ENCODE data around the gene CYSRT1.
A peak's percentile ranks its signal among the peaks of the same experiment; 100 is the strongest.

Gene CYSRT1

GRCh38 chr9:137220317-137221094 is 4.5 kb upstream of the CYSRT1 start:
- no peak overlapping the region for H3K4me3 ChIP-seq (ENCODE audit: low read depth, low read length)
- H3K27ac ChIP-seq (ENCODE audit: extremely low read depth, low read depth, low read length) = no peak overlapping the region
- CTCF ChIA-PET = interaction anchor here (0.7 kb wide), 2 partner anchors 40 to 321 kb away, joined by 3 read pairs; no protein-coding TSS in a partner anchor
- peaks cover 0 to 40% of the 10 kb centered on the region in 2 experiments; a peak in 1 of 3 replicates for H3K36me3 ChIP-seq (ENCODE audit: control insufficient read depth in 2 of 2, insufficient read depth in 1 of 2, low read length in 2 of 2)
- POLR2A ChIA-PET = interaction anchor here (1.0 to 17.2 kb wide), 5 partner anchors 12 to 93 kb away, joined by 3 to 304 read pairs (median 5); partner anchors contain the start of genes NDOR1, TMEM203, TPRN and TUBB4B
- peaks cover 4% of the 10 kb centered on the region for H3K4me1 ChIP-seq (ENCODE audit: control insufficient read depth, insufficient read depth, low read length)
- no peaks in the 10 kb centered on the region for H3K9me3 ChIP-seq (ENCODE audit: control insufficient read depth, insufficient read depth, low read depth, low read length)
- TF ChIP-seq ZNF561 (tag by site-specific recombination; IDR thresholded peaks at IDR 0.05; ENCODE audit: borderline replicate concordance) = no peak
- no peak for TF ChIP-seq KLF7 (tag by site-specific recombination; IDR thresholded peaks at IDR 0.05; ENCODE audit: borderline replicate concordance)
- TF ChIP-seq ZNF645 (tag by site-specific recombination; IDR thresholded peaks at IDR 0.05) = no peak
- TF ChIP-seq KLF10 (tag by site-specific recombination; IDR thresholded peaks at IDR 0.05) = no peak
- no peak for TF ChIP-seq ZNF292 (tag by site-specific recombination; IDR thresholded peaks at IDR 0.05; ENCODE audit: borderline replicate concordance, low read depth)
- no peak for TF ChIP-seq ZNF26 (tag by site-specific recombination; IDR thresholded peaks at IDR 0.05)
- TF ChIP-seq MYNN (tag by site-specific recombination; IDR thresholded peaks at IDR 0.05; ENCODE audit: borderline replicate concordance) = no peak
- no peak for TF ChIP-seq ZNF501 (tag by site-specific recombination; IDR thresholded peaks at IDR 0.05)
- TF ChIP-seq ZNF133 (tag by site-specific recombination; IDR thresholded peaks at IDR 0.05) = no peak
- 0 out of 2 replicates have a peak, but pooled peaks have one; percentile 21 for TF ChIP-seq ZEB2 (tag by site-specific recombination; IDR thresholded peaks at IDR 0.05)
- TF ChIP-seq ZNF76 (tag by site-specific recombination; IDR thresholded peaks at IDR 0.05; ENCODE audit: borderline replicate concordance, low read depth) = no peak
- TF ChIP-seq ZNF521 (tag by site-specific recombination; IDR thresholded peaks at IDR 0.05) = no peak
- TF ChIP-seq ZNF239 (tag by site-specific recombination; IDR thresholded peaks at IDR 0.05) = no peak
- no peak for TF ChIP-seq HOXA7 (CRISPR knock-in tag; IDR thresholded peaks at IDR 0.05; ENCODE audit: borderline replicate concordance)
- no peak for TF ChIP-seq ZNF121 (tag by site-specific recombination; IDR thresholded peaks at IDR 0.05)
- no peak for TF ChIP-seq SP3 (tag by site-specific recombination; IDR thresholded peaks at IDR 0.05)
- no peak for TF ChIP-seq ZBTB10 (tag by site-specific recombination; IDR thresholded peaks at IDR 0.05)
- no peak for TF ChIP-seq PRDM1 (tag by site-specific recombination; IDR thresholded peaks at IDR 0.05)
- TF ChIP-seq ZNF704 (tag by site-specific recombination; IDR thresholded peaks at IDR 0.05) = no peak
- no peak for TF ChIP-seq ZNF623 (tag by site-specific recombination; IDR thresholded peaks at IDR 0.05)
- TF ChIP-seq ZNF529 (tag by site-specific recombination; IDR thresholded peaks at IDR 0.05; ENCODE audit: insufficient replicate concordance) = no peak
- no peak for TF ChIP-seq ZBTB44 (tag by site-specific recombination; IDR thresholded peaks at IDR 0.05)
- no peak for TF ChIP-seq ZNF174 (tag by site-specific recombination; IDR thresholded peaks at IDR 0.05)
- TF ChIP-seq ZNF202 (tag by site-specific recombination; IDR thresholded peaks at IDR 0.05; ENCODE audit: borderline replicate concordance) = 0 out of 2 replicates have a peak, but pooled peaks have one; percentile 4
- TF ChIP-seq ZNF664 (tag by site-specific recombination; IDR thresholded peaks at IDR 0.05) = no peak
- TF ChIP-seq ZNF785 (tag by site-specific recombination; IDR thresholded peaks at IDR 0.05) = no peak
- no peak for TF ChIP-seq RBAK (tag by site-specific recombination; IDR thresholded peaks at IDR 0.05)
- peak; percentile 24; the same call in 1 of the 2 replicates for TF ChIP-seq ZBTB48 (tag by site-specific recombination; IDR thresholded peaks at IDR 0.05)
- TF ChIP-seq ZNF624 (tag by site-specific recombination; IDR thresholded peaks at IDR 0.05) = no peak
- TF ChIP-seq ZXDB (tag by site-specific recombination; IDR thresholded peaks at IDR 0.05) = no peak
- TF ChIP-seq ZNF2 (tag by site-specific recombination; IDR thresholded peaks at IDR 0.05) = no peak
